Stromal cell of bone marrow (primary cell): ENCODE results near the gene PAXX.

ENCODE experiments used
- DNase-seq: peaks from one replicate; pipeline ENCODE4 v3.0.0-alpha.2; 2012; ENCODE audit warnings: low read depth

The PAXX gene

GRCh38 chr9:136968333-136969127, 23.7 kb upstream of the PAXX start:
- DNase-seq = no peak

GRCh38 chr9:136969150-136969549, 23.1 kb upstream of the PAXX start:
- no peak for DNase-seq

- no peak for DNase-seq
Observed at GRCh38 chr9:136969774-136970173, 22.4 kb upstream of the PAXX start.

GRCh38 chr9:136970361-136970760, 21.9 kb upstream of the PAXX start:
- no peak for DNase-seq

- no peak for DNase-seq
Observed at GRCh38 chr9:136971746-136972145, 20.5 kb upstream of the PAXX start.

- no peak for DNase-seq
Observed at GRCh38 chr9:136972335-136972734, 19.9 kb upstream of the PAXX start.

GRCh38 chr9:136972743-136973142, 19.5 kb upstream of the PAXX start:
- no peak for DNase-seq

- DNase-seq = no peak
Observed at GRCh38 chr9:136973618-136974617, 18.3 kb upstream of the PAXX start.

- no peak for DNase-seq
Observed at GRCh38 chr9:136974817-136975535, 17.2 kb upstream of the PAXX start.

GRCh38 chr9:136975644-136976043, 16.6 kb upstream of the PAXX start:
- no peak for DNase-seq

- no peak for DNase-seq
Observed at GRCh38 chr9:136977223-136977622, 15.0 kb upstream of the PAXX start, which contains the start of gene PTGDS. TSS of gene PTGDS (plus strand) at chr9:136977504. CDS start at chr9:136977579, 75 bp downstream.

- DNase-seq = no peak
Observed at GRCh38 chr9:136977649-136978072, 14.6 kb upstream of the PAXX start.

GRCh38 chr9:136978073-136978864, 14.0 kb upstream of the PAXX start:
- no peak for DNase-seq

GRCh38 chr9:136978865-136979544, 13.2 kb upstream of the PAXX start:
- DNase-seq = no peak

GRCh38 chr9:136979769-136980587, 12.2 kb upstream of the PAXX start:
- no peak for DNase-seq

- DNase-seq = no peak
Observed at GRCh38 chr9:136980669-136981478, 11.3 kb upstream of the PAXX start.

- DNase-seq = no peak
Observed at GRCh38 chr9:136981588-136982231, 10.5 kb upstream of the PAXX start.
